OCI-LY1 (cell line): ENCODE results near the gene PEX11B.
A peak's percentile ranks its signal among the peaks of the same experiment; 100 is the strongest.

Experiments used
- H2AFZ ChIP-seq: fragments of 200-600 bp; sonication (generic), shearing (Covaris generic); 2 replicates; pipeline ENCODE4 v1.6.0; 2014; ENCODE audit warnings: antibody characterized with exemption, mild to moderate bottlenecking, low read length
- H3F3A ChIP-seq: fragments of 200-600 bp; sonication (generic), shearing (Covaris generic); 2 replicates; pipeline ENCODE4 v1.6.0; 2014; ENCODE audit warnings: mild to moderate bottlenecking, antibody characterized with exemption, low read length, moderate library complexity; ENCODE audit not compliant: insufficient read depth
- H3K27ac ChIP-seq: fragments of 200-600 bp; sonication (generic); 2 replicates; pipeline ENCODE4 v1.5.1; 2014; ENCODE audit warnings: low read length, mixed run types, mild to moderate bottlenecking, low read depth; ENCODE audit not compliant: poor library complexity, severe bottlenecking
- H3K27me3 ChIP-seq: fragments of 200-600 bp; sonication (generic); 2 replicates; pipeline ENCODE4 v1.6.0; 2014; ENCODE audit warnings: antibody characterized with exemption, mild to moderate bottlenecking, low read length, moderate library complexity; ENCODE audit not compliant: insufficient read depth
- H3K36me3 ChIP-seq: fragments of 200-600 bp; sonication (generic); 2 replicates; pipeline ENCODE4 v1.6.1; 2014; ENCODE audit warnings: mild to moderate bottlenecking, antibody characterized with exemption, low read length, moderate library complexity, mixed read lengths; ENCODE audit not compliant: insufficient read depth
- H3K4me1 ChIP-seq: fragments of 200-600 bp; sonication (generic); 2 replicates; pipeline ENCODE4 v1.5.1; 2014; ENCODE audit warnings: mild to moderate bottlenecking, low read length, moderate library complexity; ENCODE audit not compliant: insufficient read depth, severe bottlenecking
- H3K4me2 ChIP-seq: fragments of 200-600 bp; sonication (generic), shearing (Covaris generic); 2 replicates; pipeline ENCODE4 v1.6.1; 2014; ENCODE audit warnings: low read length
- H3K4me3 ChIP-seq: fragments of 200-600 bp; sonication (generic); 2 replicates; pipeline ENCODE4 v1.5.1; 2014; ENCODE audit warnings: low read length, low read depth, mild to moderate bottlenecking, mixed read lengths; ENCODE audit not compliant: poor library complexity, severe bottlenecking
- H3K79me2 ChIP-seq: fragments of 200-600 bp; shearing (Covaris generic); 2 replicates; pipeline ENCODE4 v1.6.1; 2016; ENCODE audit warnings: mixed run types, low read length, mixed read lengths; ENCODE audit not compliant: insufficient read depth
- H3K9ac ChIP-seq: fragments of 200-600 bp; sonication (generic), shearing (Covaris generic); 2 replicates; pipeline ENCODE4 v1.6.1; 2014; ENCODE audit warnings: mild to moderate bottlenecking, low read length, mixed read lengths
- H3K9me2 ChIP-seq: fragments of 200-600 bp; sonication (generic), shearing (Covaris generic); 2 replicates; pipeline ENCODE4 v1.6.1; 2014; ENCODE audit warnings: low read depth, mild to moderate bottlenecking, low read length, mixed read lengths
- H3K9me3 ChIP-seq: fragments of 200-600 bp; shearing (Covaris generic); 2 replicates; pipeline ENCODE4 v1.6.1; 2014; ENCODE audit warnings: low read length, mixed read lengths
- H4K20me1 ChIP-seq: fragments of 200-600 bp; sonication (generic), shearing (Covaris generic); 2 replicates; pipeline ENCODE4 v1.6.0; 2016; ENCODE audit warnings: mild to moderate bottlenecking, low read length; ENCODE audit not compliant: insufficient read depth
- EZH2 ChIP-seq: fragments of 200-600 bp; sonication (generic), shearing (Covaris generic); IDR thresholded peaks from 2 replicates; pipeline ENCODE4 v1.8.0; 2017; ENCODE audit warnings: borderline replicate concordance, mixed run types, mild to moderate bottlenecking, antibody characterized with exemption, low read length, moderate library complexity, mixed read lengths
- TF ChIP-seq, protein P1 (sequence below): fragments of 200-600 bp; sonication (generic), shearing (Covaris generic); IDR thresholded peaks from 2 replicates; pipeline ENCODE4 v1.5.1; 2017; ENCODE audit warnings: mild to moderate bottlenecking, antibody characterized with exemption, low read length, moderate library complexity, mixed read lengths

PEX11B gene

DNA sequence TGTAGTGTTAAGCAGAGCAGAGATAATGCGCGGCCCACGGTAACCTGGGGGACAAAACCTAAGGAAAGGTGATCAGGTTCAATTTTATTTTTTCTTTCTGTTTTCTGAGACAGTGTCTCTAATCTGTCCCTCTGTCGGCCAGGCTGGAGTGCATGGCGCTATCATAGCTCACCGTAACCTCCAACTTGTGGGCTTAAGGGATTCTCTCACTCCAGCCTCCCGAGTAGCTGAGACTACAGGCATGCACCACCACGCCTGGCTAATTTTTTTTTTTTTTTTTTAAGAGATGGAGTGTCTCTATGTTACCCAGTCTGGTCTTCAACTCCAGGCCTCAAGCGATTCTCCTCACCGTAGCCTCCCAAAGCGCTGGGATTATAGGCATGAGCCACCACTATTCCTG is 32.1 kb downstream of the PEX11B start:
- no peaks in the 10 kb centered on the region for H3K79me2 ChIP-seq
- TF ChIP-seq, protein P1, sequence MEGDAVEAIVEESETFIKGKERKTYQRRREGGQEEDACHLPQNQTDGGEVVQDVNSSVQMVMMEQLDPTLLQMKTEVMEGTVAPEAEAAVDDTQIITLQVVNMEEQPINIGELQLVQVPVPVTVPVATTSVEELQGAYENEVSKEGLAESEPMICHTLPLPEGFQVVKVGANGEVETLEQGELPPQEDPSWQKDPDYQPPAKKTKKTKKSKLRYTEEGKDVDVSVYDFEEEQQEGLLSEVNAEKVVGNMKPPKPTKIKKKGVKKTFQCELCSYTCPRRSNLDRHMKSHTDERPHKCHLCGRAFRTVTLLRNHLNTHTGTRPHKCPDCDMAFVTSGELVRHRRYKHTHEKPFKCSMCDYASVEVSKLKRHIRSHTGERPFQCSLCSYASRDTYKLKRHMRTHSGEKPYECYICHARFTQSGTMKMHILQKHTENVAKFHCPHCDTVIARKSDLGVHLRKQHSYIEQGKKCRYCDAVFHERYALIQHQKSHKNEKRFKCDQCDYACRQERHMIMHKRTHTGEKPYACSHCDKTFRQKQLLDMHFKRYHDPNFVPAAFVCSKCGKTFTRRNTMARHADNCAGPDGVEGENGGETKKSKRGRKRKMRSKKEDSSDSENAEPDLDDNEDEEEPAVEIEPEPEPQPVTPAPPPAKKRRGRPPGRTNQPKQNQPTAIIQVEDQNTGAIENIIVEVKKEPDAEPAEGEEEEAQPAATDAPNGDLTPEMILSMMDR, result no peak
- TF ChIP-seq EZH2, result no peak
- peaks cover 19% of the 10 kb centered on the region; the same call in 1 of the 2 replicates for H3K27me3 ChIP-seq
- peak overlapping the region; percentile 63 for H3K4me3 ChIP-seq
- no peak overlapping the region for H2AFZ ChIP-seq
- no peaks in the 10 kb centered on the region for H4K20me1 ChIP-seq
- H3K9me2 ChIP-seq, result no peaks in the 10 kb centered on the region
- H3K9me3 ChIP-seq, result no peaks in the 10 kb centered on the region
- H3F3A ChIP-seq, result no peaks in the 10 kb centered on the region
- peak overlapping the region; percentile 75 for H3K4me2 ChIP-seq
- peaks cover 7% of the 10 kb centered on the region for H3K4me1 ChIP-seq
- H3K9ac ChIP-seq, result no peak overlapping the region; the same call in 1 of the 2 replicates
- no peaks in the 10 kb centered on the region for H3K36me3 ChIP-seq
- H3K27ac ChIP-seq, result no peak overlapping the region

GRCh38 chr1:145885738-145886287 is 32.7 kb downstream of the PEX11B start, which contains the start of gene ANKRD35:
Gene ANKRD35, minus strand, starts transcription at chr1:145885866. Its CDS starts 108 bp downstream, at chr1:145885758.
- Histone ChIP-seq H3K4me2 (peak within 1 kb of the TSS; percentile 75), H3K36me3 (no peaks in the 10 kb centered on the region), H4K20me1 (no peaks in the 10 kb centered on the region), H3K9me2 (no peaks in the 10 kb centered on the region), H3F3A (no peaks in the 10 kb centered on the region), H3K27ac (no peak within 1 kb of the TSS), H3K9me3 (no peaks in the 10 kb centered on the region), H3K27me3 (peaks cover 19% of the 10 kb centered on the region; the same call in 1 of the 2 replicates), H3K4me1 (peaks cover 7% of the 10 kb centered on the region), H2AFZ (no peak within 1 kb of the TSS), H3K79me2 (no peaks in the 10 kb centered on the region), H3K9ac (no peak within 1 kb of the TSS; the same call in 1 of the 2 replicates), H3K4me3 (peak within 1 kb of the TSS; percentile 63)
- TF ChIP-seq, protein P1, result no peak
- TF ChIP-seq EZH2, result no peak

- no peaks in the 10 kb centered on the region for H3K79me2 ChIP-seq
- H3K36me3 ChIP-seq, result no peaks in the 10 kb centered on the region
- peaks cover 19% of the 10 kb centered on the region; the same call in 1 of the 2 replicates for H3K27me3 ChIP-seq
- H3F3A ChIP-seq, result no peaks in the 10 kb centered on the region
- peaks cover 7% of the 10 kb centered on the region for H3K4me1 ChIP-seq
- H2AFZ ChIP-seq, result no peak overlapping the region
- H4K20me1 ChIP-seq, result no peaks in the 10 kb centered on the region
- H3K4me3 ChIP-seq, result no peak overlapping the region
- H3K9me2 ChIP-seq, result no peaks in the 10 kb centered on the region
- no peak overlapping the region for H3K9ac ChIP-seq
- no peaks in the 10 kb centered on the region for H3K9me3 ChIP-seq
- H3K4me2 ChIP-seq, result no peak overlapping the region
- TF ChIP-seq, protein P1, result no peak
- no peak for TF ChIP-seq EZH2
- no peak overlapping the region for H3K27ac ChIP-seq
Observed at GRCh38 chr1:145884675-145885074, 33.8 kb downstream of the PEX11B start.
